Breast epithelium (tissue), 3 donors: ENCODE data around the gene PICALM.

Experiments used
- POLR2A ChIP-seq: fragments of 450-650 bp; IDR thresholded peaks from one replicate; pipeline ENCODE4 v1.6.1; 2016; ENCODE audit warnings: antibody characterized with exemption, mild to moderate bottlenecking, moderate library complexity
- TF ChIP-seq, protein P1 (sequence below), 3 donors: fragments of 450-650 bp; IDR thresholded peaks; one replicate each; pipeline ENCODE4 v1.5.1; 2016 to 2017; ENCODE audit warnings: antibody characterized with exemption in 3 of 3, mild to moderate bottlenecking in 3 of 3, moderate library complexity in 3 of 3

GRCh38 chr11:86081455-86081854 lies 12.6 kb upstream of the PICALM start:
- TF ChIP-seq, protein P1, sequence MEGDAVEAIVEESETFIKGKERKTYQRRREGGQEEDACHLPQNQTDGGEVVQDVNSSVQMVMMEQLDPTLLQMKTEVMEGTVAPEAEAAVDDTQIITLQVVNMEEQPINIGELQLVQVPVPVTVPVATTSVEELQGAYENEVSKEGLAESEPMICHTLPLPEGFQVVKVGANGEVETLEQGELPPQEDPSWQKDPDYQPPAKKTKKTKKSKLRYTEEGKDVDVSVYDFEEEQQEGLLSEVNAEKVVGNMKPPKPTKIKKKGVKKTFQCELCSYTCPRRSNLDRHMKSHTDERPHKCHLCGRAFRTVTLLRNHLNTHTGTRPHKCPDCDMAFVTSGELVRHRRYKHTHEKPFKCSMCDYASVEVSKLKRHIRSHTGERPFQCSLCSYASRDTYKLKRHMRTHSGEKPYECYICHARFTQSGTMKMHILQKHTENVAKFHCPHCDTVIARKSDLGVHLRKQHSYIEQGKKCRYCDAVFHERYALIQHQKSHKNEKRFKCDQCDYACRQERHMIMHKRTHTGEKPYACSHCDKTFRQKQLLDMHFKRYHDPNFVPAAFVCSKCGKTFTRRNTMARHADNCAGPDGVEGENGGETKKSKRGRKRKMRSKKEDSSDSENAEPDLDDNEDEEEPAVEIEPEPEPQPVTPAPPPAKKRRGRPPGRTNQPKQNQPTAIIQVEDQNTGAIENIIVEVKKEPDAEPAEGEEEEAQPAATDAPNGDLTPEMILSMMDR (IDR thresholded peaks at IDR 0.05), result no peak
- no peak for TF ChIP-seq POLR2A
